Dermis blood vessel endothelial cell (primary cell): ENCODE measurements around the gene KIF13A. TPM values are rescaled to one million over a fixed set of nuclear protein-coding genes. Genes with fewer than 3 reads are reported as not detected.

Experiments
- DNase-seq: peaks from one replicate; pipeline ENCODE4 v3.0.0; 2010
- total RNA-seq: library from RNA; depleted of rRNA; stranded (reverse); fragments of >200 nt; gene quantifications from 2 replicates; pipeline ENCODE4 v1.2.3, GENCODE V29; 2014

Gene KIF13A
- total RNA-seq, 1 donor from 2014 or later = 52.4 TPM

- peak; percentile 85 for DNase-seq
Measured at GRCh38 chr6:17714879-17715851, 272.3 kb downstream of the KIF13A start.

GRCh38 chr6:17714177-17714576 lies 273.3 kb downstream of the KIF13A start:
- DNase-seq = no peak

- DNase-seq = no peak
Measured at GRCh38 chr6:17712576-17712975, 274.9 kb downstream of the KIF13A start.

- no peak for DNase-seq
Measured at GRCh38 chr6:17710331-17710730, 277.1 kb downstream of the KIF13A start.

- DNase-seq = no peak
Measured at GRCh38 chr6:17709476-17709875, 278.0 kb downstream of the KIF13A start.

Other genes with a start within 250 kb of the KIF13A start
- 1.4 and 1.6 TPM in 2 replicates for gene NHLRC1, start 135.0 kb upstream of the KIF13A start, total RNA-seq
- 10.7 and 17.7 TPM in 2 replicates for gene TPMT, start 167.4 kb upstream of the KIF13A start, total RNA-seq
- 9.7 and 14.8 TPM in 2 replicates for gene KDM1B, start 167.8 kb upstream of the KIF13A start, total RNA-seq